HepG2 (cell line): ENCODE results near the gene CLPSL2. TPM values are rescaled to one million over a fixed set of nuclear protein-coding genes. Genes with fewer than 3 reads are reported as not detected.

Experiments
- CEBPB ChIP-seq: IDR thresholded peaks from 2 replicates; pipeline ENCODE4 v1.6.1; 2011; ENCODE audit warnings: low read depth, low read length, improper control_type of control experiment, borderline replicate concordance
- CREB1 ChIP-seq, 2 experiments: fragments of 450-650 bp in 1 of 2; IDR thresholded peaks; 2 replicates each; pipeline ENCODE4 v1.6.1; 2016 to 2017; ENCODE audit warnings: control low read depth in 1 of 2, mild to moderate bottlenecking in 1 of 2, missing compliant biosample characterization in 1 of 2, missing genetic modification characterization in 1 of 2
- DR1 ChIP-seq: sonication (generic); formaldehyde crosslinking; IDR thresholded peaks from 2 replicates; pipeline ENCODE4 v1.8.0; 2021; ENCODE audit warnings: mild to moderate bottlenecking, missing genetic modification reagents, inconsistent platforms
- FOXP4 ChIP-seq: sonication (generic); formaldehyde crosslinking; IDR thresholded peaks from 2 replicates; pipeline ENCODE4 v1.4.0; 2020; ENCODE audit warnings: missing genetic modification reagents
- LCORL ChIP-seq, 2 experiments: fragments of 450-650 bp in 1 of 2; sonication (generic) in 1 of 2; formaldehyde crosslinking in 1 of 2; IDR thresholded peaks; 2 replicates each; pipeline versions ENCODE4 v1.5.0 to v1.6.1; 2017 to 2020; ENCODE audit warnings: antibody characterized with exemption in 1 of 2, missing genetic modification reagents in 1 of 2
- MTF2 ChIP-seq: sonication (generic); formaldehyde crosslinking; IDR thresholded peaks from 2 replicates; pipeline ENCODE4 v1.5.0; 2020; ENCODE audit warnings: missing genetic modification reagents, borderline replicate concordance
- ONECUT2 ChIP-seq: sonication (generic); formaldehyde crosslinking; IDR thresholded peaks from 2 replicates; pipeline ENCODE4 v1.4.0; 2020; ENCODE audit warnings: missing genetic modification reagents
- PRDM15 ChIP-seq: sonication (generic); formaldehyde crosslinking; IDR thresholded peaks from 2 replicates; pipeline ENCODE4 v1.4.0; 2020; ENCODE audit warnings: missing genetic modification reagents
- PRPF4 ChIP-seq: fragments of 200-400 bp; formaldehyde crosslinking; IDR thresholded peaks from 2 replicates; pipeline ENCODE4 v1.6.1; 2016; ENCODE audit warnings: low read length, low read depth; ENCODE audit not compliant: poor library complexity, severe bottlenecking
- ZKSCAN8 ChIP-seq: IDR thresholded peaks from 2 replicates; pipeline ENCODE4 v1.6.1; 2016; ENCODE audit warnings: borderline replicate concordance, missing genetic modification reagents, missing compliant biosample characterization
- ZMYM4 ChIP-seq: sonication (generic); formaldehyde crosslinking; IDR thresholded peaks from 2 replicates; pipeline ENCODE4 v1.8.1; 2023; ENCODE audit warnings: mild to moderate bottlenecking, missing genetic modification reagents
- ZNF543 ChIP-seq: sonication (generic); formaldehyde crosslinking; IDR thresholded peaks from 2 replicates; pipeline ENCODE4 v1.4.0; 2020; ENCODE audit warnings: mild to moderate bottlenecking, missing genetic modification reagents
- ZNF639 ChIP-seq: conservative IDR thresholded peaks from 2 replicates; pipeline ENCODE4 v1.6.1; 2018; ENCODE audit warnings: missing genetic modification reagents
- ZNF75D ChIP-seq: sonication (generic); formaldehyde crosslinking; IDR thresholded peaks from 2 replicates; pipeline ENCODE4 v1.8.1; 2023; ENCODE audit warnings: missing genetic modification reagents, mild to moderate bottlenecking, borderline replicate concordance
- polyA plus RNA-seq, 8 experiments: library from polyadenylated mRNA; depleted of rRNA in 3 of 8; stranded (reverse) in 7 of 8; unstranded in 1 of 8; fragments of >200 nt; fragmentation: Illumina TruSeq in 4 of 8; extraction: Trizol in 4 of 8; gene quantifications; 2 replicates each; pipeline versions ENCODE4 v1.2.1 to v1.2.3, GENCODE V29; 2011 to 2016; ENCODE audit warnings: low read depth in 4 of 8, missing spikeins in 1 of 8, mixed read lengths in 1 of 8; ENCODE audit not compliant: insufficient read depth in 1 of 8
- total RNA-seq, 5 experiments: library from RNA; depleted of rRNA; stranded (reverse); fragments of >200 nt; fragmentation: Illumina TruSeq; extraction: Trizol; gene quantifications; 2 replicates each; pipeline ENCODE4 v1.2.3, GENCODE V29; 2016; ENCODE audit warnings: low read depth in 1 of 5
- TF ChIP-seq, protein P1 (sequence below): sonication (generic); formaldehyde crosslinking; IDR thresholded peaks from 2 replicates; pipeline ENCODE4 v1.8.1; 2023; ENCODE audit warnings: missing genetic modification reagents, inconsistent platforms, borderline replicate concordance
- TF ChIP-seq, protein P2 (sequence below): sonication (generic); formaldehyde crosslinking; IDR thresholded peaks from 2 replicates; pipeline ENCODE4 v1.5.0; 2020; ENCODE audit warnings: mild to moderate bottlenecking, missing genetic modification reagents

CLPSL2 gene
- total and polyA plus RNA-seq, 2 of the 13 experiments (the other 11 are each of a cell fraction or from before 2014, with no cell fraction given) = not detected

DNA sequence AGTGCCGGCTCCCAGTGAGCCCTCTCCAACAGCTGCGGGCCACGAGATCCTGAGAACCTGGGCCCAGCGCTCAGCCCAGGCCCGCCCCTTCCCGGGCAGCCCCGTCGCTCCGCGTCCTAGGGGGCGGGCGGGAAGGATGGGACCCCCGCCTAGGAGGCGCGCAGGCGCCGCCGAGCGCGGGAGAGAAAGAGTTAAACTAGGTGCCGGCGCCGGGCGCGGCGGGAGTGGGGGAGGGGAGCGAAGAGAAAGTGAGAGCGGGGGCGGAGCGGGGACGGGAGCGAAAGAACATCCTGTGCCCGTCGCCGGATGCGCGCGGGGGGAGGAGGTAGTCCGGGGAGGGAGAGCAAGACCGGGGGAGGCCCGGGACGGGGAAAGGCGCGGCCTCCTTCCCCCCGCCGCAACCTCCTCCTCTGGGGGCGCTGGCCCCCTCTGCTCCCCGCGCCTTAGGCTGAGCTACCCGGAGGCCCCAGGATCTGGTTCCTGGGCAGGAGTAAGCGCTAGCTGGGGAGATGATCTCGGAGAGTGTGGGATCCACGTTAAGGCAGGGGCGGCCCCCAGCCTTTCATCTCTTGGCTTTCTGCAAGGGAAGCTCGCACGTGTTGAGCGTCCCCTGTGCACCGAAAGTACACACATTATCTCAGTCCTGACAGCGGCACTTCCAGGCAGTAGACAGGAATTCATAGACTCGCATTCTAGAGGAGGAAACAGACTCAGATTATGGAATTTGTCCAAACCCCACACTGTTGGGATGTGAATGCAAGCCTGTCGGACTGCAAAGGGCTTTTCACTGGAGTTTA, 44.5 kb upstream of the CLPSL2 start (continued):
- TF ChIP-seq CREB1 (IDR thresholded peaks at IDR 0.05) (0 out of 2 replicates have a peak, but pooled peaks have one; percentile 1), CREB1 (CRISPR knock-in tag; IDR thresholded peaks at IDR 0.05) (peak; percentile 34; the same call in 1 of the 2 replicates), LCORL (IDR thresholded peaks at IDR 0.05) (no peak), LCORL (CRISPR knock-in tag; IDR thresholded peaks at IDR 0.05) (peak; percentile 94), ZNF75D (peak; percentile 92; the same call in 1 of the 2 replicates), PRDM15 (CRISPR knock-in tag) (peak; percentile 57; the same call in 1 of the 2 replicates), DR1 (CRISPR knock-in tag) (peak; percentile 53; the same call in 1 of the 2 replicates), MTF2 (peak; percentile 91; the same call in 1 of the 2 replicates), FOXP4 (CRISPR knock-in tag) (peak; percentile 88), ZMYM4 (CRISPR knock-in tag) (peak; percentile 84), ZNF543 (CRISPR knock-in tag) (peak; percentile 10; the same call in 1 of the 2 replicates), ZNF639 (CRISPR knock-in tag) (peak; percentile 97), ZKSCAN8 (CRISPR knock-in tag) (peak; percentile 57; the same call in 1 of the 2 replicates), CEBPB (no peak), ONECUT2 (no peak), PRPF4 (peak; percentile 87)
- TF ChIP-seq, protein P1, sequence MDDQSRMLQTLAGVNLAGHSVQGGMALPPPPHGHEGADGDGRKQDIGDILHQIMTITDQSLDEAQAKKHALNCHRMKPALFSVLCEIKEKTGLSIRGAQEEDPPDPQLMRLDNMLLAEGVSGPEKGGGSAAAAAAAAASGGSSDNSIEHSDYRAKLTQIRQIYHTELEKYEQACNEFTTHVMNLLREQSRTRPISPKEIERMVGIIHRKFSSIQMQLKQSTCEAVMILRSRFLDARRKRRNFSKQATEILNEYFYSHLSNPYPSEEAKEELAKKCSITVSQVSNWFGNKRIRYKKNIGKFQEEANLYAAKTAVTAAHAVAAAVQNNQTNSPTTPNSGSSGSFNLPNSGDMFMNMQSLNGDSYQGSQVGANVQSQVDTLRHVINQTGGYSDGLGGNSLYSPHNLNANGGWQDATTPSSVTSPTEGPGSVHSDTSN (CRISPR knock-in tag) = no peak
- TF ChIP-seq, protein P2, sequence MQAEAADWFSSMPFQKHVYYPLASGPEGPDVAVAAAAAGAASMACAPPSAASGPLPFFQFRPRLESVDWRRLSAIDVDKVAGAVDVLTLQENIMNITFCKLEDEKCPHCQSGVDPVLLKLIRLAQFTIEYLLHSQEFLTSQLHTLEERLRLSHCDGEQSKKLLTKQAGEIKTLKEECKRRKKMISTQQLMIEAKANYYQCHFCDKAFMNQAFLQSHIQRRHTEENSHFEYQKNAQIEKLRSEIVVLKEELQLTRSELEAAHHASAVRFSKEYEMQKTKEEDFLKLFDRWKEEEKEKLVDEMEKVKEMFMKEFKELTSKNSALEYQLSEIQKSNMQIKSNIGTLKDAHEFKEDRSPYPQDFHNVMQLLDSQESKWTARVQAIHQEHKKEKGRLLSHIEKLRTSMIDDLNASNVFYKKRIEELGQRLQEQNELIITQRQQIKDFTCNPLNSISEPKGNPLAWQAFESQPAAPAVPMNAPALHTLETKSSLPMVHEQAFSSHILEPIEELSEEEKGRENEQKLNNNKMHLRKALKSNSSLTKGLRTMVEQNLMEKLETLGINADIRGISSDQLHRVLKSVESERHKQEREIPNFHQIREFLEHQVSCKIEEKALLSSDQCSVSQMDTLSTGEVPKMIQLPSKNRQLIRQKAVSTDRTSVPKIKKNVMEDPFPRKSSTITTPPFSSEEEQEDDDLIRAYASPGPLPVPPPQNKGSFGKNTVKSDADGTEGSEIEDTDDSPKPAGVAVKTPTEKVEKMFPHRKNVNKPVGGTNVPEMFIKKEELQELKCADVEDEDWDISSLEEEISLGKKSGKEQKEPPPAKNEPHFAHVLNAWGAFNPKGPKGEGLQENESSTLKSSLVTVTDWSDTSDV = 0 out of 2 replicates have a peak, but pooled peaks have one; percentile 7
